Gastroesophageal sphincter (tissue), 3 donors: ENCODE results near the gene INPP5D.

ENCODE experiments used
- POLR2AphosphoS5 ChIP-seq: sonication (generic); formaldehyde crosslinking; IDR thresholded peaks from one replicate; pipeline ENCODE4 v1.6.1; 2017; ENCODE audit warnings: antibody characterized with exemption
- TF ChIP-seq, protein P1 (sequence below), 4 experiments: fragments of 200-600 bp in 2 of 4; fragments of 450-650 bp in 2 of 4; sonication (generic) in 1 of 4; IDR thresholded peaks; one replicate each; pipeline ENCODE4 v1.5.1; 2017 to 2019; ENCODE audit warnings: antibody characterized with exemption in 4 of 4, mild to moderate bottlenecking in 2 of 4, moderate library complexity in 2 of 4

DNA sequence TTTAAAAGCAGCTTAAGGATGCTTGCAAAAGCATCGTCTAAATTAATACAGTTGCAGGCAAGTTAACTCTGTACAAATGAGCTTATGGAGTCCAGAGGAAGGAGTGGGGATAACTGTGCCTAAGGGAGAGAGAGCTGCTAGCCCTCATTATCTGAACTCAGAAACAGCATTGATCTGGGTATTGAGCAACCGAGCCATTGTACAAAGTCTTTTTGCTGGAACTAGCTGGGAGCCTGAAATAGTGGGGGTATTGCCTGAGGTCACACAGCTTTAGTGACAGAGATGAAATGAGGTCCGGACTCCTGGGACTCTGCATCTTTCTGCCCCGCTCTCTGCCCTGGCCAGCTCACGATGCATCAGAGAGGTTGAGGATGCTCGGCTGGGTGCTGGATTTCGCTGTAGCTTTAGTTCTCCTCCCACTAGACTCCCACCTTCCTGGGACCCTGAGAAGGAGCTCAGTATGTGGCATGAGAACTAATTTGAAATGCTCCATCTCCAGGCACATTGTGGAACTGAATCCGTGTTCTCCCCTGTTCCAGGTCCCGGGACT is 123.8 kb downstream of the INPP5D start:
- TF ChIP-seq, protein P1, sequence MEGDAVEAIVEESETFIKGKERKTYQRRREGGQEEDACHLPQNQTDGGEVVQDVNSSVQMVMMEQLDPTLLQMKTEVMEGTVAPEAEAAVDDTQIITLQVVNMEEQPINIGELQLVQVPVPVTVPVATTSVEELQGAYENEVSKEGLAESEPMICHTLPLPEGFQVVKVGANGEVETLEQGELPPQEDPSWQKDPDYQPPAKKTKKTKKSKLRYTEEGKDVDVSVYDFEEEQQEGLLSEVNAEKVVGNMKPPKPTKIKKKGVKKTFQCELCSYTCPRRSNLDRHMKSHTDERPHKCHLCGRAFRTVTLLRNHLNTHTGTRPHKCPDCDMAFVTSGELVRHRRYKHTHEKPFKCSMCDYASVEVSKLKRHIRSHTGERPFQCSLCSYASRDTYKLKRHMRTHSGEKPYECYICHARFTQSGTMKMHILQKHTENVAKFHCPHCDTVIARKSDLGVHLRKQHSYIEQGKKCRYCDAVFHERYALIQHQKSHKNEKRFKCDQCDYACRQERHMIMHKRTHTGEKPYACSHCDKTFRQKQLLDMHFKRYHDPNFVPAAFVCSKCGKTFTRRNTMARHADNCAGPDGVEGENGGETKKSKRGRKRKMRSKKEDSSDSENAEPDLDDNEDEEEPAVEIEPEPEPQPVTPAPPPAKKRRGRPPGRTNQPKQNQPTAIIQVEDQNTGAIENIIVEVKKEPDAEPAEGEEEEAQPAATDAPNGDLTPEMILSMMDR (IDR thresholded peaks at IDR 0.05), result no peak
- no peak for TF ChIP-seq POLR2AphosphoS5
